Measurements from ENCODE around the gene JSRP1.

DNA sequence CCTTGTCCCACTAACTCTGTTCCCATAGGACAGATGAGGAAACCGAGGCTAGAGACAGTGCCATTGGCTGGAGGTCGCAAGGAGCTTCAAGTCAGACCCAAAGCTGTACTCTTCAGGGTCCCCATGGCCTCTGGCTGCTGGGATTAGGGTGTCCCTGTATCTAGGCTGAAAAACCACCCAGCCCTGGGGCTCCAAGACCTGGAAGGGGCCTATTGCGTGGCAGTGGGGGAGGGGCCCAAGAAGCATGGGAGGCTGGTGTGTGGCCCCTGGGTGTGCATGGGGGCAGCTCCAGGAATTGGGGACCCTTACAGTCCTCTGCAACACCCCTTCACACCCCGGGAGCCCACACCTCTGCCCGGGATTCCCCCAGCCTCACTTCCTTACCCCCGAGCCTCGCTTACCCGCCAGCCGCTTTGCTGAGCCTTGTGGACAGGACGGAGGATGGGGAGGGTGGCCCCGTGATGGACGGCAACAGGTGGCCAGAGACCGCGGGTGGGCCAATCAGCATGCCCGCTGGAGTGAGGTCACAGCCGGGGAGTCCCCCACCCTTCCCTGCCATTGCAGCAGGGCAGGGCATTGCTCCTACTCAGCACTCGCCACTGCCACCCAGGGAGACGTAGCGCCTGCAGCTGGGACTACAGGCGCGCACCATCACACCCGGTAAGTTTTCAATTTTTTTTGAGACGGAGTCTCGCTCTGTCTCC, at the start of gene JSRP1:
- TF ChIP-seq EZH2 (IDR thresholded peaks at IDR 0.05; ENCODE audit: borderline replicate concordance) (no peak), EZH2phosphoT487 (IDR thresholded peaks at IDR 0.05; ENCODE audit: low read depth, severe bottlenecking, unreplicated experiment) (no peak)
- TF ChIP-seq, protein P1, sequence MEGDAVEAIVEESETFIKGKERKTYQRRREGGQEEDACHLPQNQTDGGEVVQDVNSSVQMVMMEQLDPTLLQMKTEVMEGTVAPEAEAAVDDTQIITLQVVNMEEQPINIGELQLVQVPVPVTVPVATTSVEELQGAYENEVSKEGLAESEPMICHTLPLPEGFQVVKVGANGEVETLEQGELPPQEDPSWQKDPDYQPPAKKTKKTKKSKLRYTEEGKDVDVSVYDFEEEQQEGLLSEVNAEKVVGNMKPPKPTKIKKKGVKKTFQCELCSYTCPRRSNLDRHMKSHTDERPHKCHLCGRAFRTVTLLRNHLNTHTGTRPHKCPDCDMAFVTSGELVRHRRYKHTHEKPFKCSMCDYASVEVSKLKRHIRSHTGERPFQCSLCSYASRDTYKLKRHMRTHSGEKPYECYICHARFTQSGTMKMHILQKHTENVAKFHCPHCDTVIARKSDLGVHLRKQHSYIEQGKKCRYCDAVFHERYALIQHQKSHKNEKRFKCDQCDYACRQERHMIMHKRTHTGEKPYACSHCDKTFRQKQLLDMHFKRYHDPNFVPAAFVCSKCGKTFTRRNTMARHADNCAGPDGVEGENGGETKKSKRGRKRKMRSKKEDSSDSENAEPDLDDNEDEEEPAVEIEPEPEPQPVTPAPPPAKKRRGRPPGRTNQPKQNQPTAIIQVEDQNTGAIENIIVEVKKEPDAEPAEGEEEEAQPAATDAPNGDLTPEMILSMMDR (IDR thresholded peaks at IDR 0.05; ENCODE audit: poor library complexity): no peak

Measured in hepatocyte (in vitro differentiated cells).